Progenitor cell of endocrine pancreas (in vitro differentiated cells): ENCODE results near the gene DPH6. TPM values are rescaled to one million over a fixed set of nuclear protein-coding genes. Genes with fewer than 3 reads are reported as not detected.

Source experiments
- DNase-seq: peaks from one replicate; pipeline ENCODE4 v3.0.0; 2021; ENCODE audit warnings: low spot score; ENCODE audit not compliant: unreplicated experiment
- H3K27ac Mint-ChIP-seq: 2 replicates; pipeline ENCODE4 v1.8.0; 2021; ENCODE audit warnings: mild to moderate bottlenecking, moderate library complexity, mixed read lengths
- H3K27me3 Mint-ChIP-seq: 2 replicates; pipeline ENCODE4 v1.8.0; 2021; ENCODE audit warnings: mixed read lengths
- H3K36me3 Mint-ChIP-seq: 2 replicates; pipeline ENCODE4 v1.8.0; 2022; ENCODE audit warnings: mixed read lengths; ENCODE audit not compliant: insufficient read depth
- H3K4me1 Mint-ChIP-seq: 2 replicates; pipeline ENCODE4 v1.8.0; 2021; ENCODE audit warnings: low read depth, mixed read lengths
- H3K4me3 Mint-ChIP-seq: 2 replicates; pipeline ENCODE4 v1.8.0; 2021; ENCODE audit warnings: low read depth, mild to moderate bottlenecking, moderate library complexity, mixed read lengths
- H3K9me3 Mint-ChIP-seq: 2 replicates; pipeline ENCODE4 v1.8.0; 2021; ENCODE audit warnings: low read depth, mixed read lengths
- total RNA-seq: library from RNA; stranded (reverse); gene quantifications from 2 replicates; pipeline ENCODE4 v1.2.1, GENCODE V29; 2021
- TF ChIP-seq, protein P1 (sequence below): fragments of 200-600 bp; sonication (generic); IDR thresholded peaks from one replicate; pipeline ENCODE4 v1.5.0; 2021; ENCODE audit warnings: antibody characterized with exemption, mild to moderate bottlenecking; ENCODE audit not compliant: unreplicated experiment

The DPH6 gene
- total RNA-seq, 1 donor from 2014 or later = 11.4 TPM

DNA sequence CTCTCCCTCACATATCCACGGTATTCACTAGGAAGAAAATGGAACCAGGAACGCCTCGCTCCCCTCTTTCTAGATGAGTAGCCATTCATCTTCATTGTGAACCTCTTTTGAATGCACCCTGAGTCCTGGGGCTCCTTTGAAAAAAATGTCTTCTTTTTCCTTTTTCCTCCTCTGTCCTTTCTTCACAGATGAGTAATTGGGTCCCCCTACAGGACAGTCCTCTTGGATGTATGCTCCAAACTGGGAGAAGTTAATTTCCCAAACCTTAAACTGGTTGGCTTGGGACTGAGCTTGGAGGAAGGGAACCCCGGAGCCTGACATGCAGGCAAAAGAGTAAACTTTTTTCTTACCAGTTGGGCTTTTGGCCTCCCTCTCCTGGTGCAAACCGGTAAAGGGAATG lies 108.8 kb downstream of the DPH6 start:
- H3K27ac Mint-ChIP-seq = no peak overlapping the region
- no peaks in the 10 kb centered on the region for H3K4me1 Mint-ChIP-seq
- peaks cover 6% of the 10 kb centered on the region for H3K9me3 Mint-ChIP-seq
- no peak for DNase-seq
- H3K4me3 Mint-ChIP-seq = no peak overlapping the region
- H3K36me3 Mint-ChIP-seq = peaks cover 16% of the 10 kb centered on the region
- TF ChIP-seq, protein P1, sequence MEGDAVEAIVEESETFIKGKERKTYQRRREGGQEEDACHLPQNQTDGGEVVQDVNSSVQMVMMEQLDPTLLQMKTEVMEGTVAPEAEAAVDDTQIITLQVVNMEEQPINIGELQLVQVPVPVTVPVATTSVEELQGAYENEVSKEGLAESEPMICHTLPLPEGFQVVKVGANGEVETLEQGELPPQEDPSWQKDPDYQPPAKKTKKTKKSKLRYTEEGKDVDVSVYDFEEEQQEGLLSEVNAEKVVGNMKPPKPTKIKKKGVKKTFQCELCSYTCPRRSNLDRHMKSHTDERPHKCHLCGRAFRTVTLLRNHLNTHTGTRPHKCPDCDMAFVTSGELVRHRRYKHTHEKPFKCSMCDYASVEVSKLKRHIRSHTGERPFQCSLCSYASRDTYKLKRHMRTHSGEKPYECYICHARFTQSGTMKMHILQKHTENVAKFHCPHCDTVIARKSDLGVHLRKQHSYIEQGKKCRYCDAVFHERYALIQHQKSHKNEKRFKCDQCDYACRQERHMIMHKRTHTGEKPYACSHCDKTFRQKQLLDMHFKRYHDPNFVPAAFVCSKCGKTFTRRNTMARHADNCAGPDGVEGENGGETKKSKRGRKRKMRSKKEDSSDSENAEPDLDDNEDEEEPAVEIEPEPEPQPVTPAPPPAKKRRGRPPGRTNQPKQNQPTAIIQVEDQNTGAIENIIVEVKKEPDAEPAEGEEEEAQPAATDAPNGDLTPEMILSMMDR = no peak
- no peaks in the 10 kb centered on the region for H3K27me3 Mint-ChIP-seq

DNA sequence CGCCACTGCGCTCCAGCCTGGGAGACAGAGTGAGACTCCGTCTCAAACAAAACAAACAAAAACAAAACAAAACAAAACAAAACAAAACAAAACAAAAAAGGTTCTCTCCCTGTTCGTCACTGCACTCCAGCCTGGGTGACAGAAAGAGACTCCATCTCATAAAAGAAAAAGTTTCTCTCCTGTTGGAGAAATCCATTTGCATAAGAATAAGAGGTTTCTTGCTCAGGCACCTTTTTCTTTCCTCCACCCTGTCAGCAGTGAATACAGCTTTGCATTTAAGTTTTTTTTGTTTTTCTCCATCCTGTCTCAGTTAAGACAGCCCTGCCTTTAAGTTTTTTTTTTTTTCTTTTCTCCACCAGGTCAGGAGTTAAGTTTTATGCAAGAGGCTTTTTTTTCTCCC lies 109.5 kb downstream of the DPH6 start:
- TF ChIP-seq, protein P1 = no peak
- Mint-ChIP-seq H3K4me3 (no peak overlapping the region), H3K27me3 (no peaks in the 10 kb centered on the region), H3K4me1 (no peaks in the 10 kb centered on the region), H3K27ac (no peak overlapping the region), H3K36me3 (peaks cover 15% of the 10 kb centered on the region), H3K9me3 (peaks cover 6% of the 10 kb centered on the region)
- DNase-seq = no peak

DNA sequence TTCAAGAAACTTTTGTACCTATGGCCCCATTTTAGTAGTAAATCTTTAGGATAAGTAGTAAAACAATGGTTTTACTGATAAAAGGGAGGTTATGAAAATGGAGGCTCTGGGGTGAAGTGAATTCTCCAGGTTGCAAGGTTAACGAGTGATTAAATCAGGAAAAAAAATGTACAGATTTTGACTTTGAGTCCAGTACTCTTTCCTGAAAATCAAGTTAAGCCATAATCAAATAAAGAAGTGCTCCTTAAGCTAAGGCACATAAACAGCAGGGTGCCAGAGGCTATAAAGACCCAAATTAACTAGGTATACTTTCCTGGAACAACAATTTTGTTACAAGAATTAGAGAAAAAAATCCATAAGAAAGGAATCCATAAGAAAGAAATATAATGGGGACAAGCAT lies 114.7 kb downstream of the DPH6 start:
- Mint-ChIP-seq H3K4me1 (peaks cover 14% of the 10 kb centered on the region), H3K27me3 (no peaks in the 10 kb centered on the region), H3K36me3 (peaks cover 3% of the 10 kb centered on the region), H3K9me3 (peaks cover 3% of the 10 kb centered on the region), H3K27ac (no peak overlapping the region), H3K4me3 (no peak overlapping the region)
- TF ChIP-seq, protein P1 = no peak
- DNase-seq = no peak

DNA sequence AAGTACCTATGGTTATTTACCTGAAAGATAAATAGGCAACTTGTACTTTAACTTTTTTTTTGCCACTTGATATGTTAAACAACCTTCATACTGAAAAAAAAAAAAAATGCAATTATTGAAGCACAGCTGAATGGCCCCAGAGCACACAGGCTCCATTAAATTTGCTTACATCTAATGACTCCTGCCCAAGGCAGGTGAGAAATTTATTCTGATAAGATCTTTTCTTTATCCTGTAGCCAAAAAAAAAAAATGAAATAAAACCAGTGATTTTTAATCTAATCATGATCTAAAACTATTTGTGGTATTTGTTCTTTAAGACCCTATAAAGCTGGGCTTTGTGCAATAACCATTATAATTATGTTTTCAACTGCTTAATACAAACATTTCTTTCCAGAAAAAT lies 115.7 kb downstream of the DPH6 start:
- no peaks in the 10 kb centered on the region for H3K9me3 Mint-ChIP-seq
- DNase-seq = no peak
- no peaks in the 10 kb centered on the region for H3K36me3 Mint-ChIP-seq
- no peak overlapping the region for H3K4me3 Mint-ChIP-seq
- H3K27ac Mint-ChIP-seq = no peak overlapping the region
- peaks cover 14% of the 10 kb centered on the region for H3K4me1 Mint-ChIP-seq
- H3K27me3 Mint-ChIP-seq = no peaks in the 10 kb centered on the region
- TF ChIP-seq, protein P1 = no peak

DNA sequence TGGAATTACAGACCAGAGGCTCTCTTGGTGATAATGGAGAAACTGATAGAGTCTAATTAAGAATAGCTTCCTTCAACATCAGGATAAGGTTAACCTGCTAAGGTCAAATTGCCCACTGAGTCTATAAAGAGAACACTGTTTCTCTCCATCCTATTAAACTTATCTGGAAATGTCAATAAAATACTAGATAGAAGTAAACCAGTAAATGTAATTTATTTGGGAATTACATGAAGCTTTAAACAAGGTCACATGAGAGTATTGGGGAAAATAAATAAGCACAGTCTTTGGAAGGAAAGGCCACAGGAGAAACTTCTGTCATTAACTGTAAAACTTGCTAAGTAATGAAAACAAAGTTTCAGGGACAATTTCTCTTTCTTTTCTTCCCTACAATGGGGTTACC lies 118.5 kb downstream of the DPH6 start:
- H3K27me3 Mint-ChIP-seq = no peaks in the 10 kb centered on the region
- TF ChIP-seq, protein P1 = no peak
- no peak for DNase-seq
- H3K9me3 Mint-ChIP-seq = peaks cover 15% of the 10 kb centered on the region
- H3K36me3 Mint-ChIP-seq = peaks cover 8% of the 10 kb centered on the region
- H3K4me3 Mint-ChIP-seq = no peak overlapping the region
- no peak overlapping the region for H3K27ac Mint-ChIP-seq
- peaks cover 14% of the 10 kb centered on the region for H3K4me1 Mint-ChIP-seq

DNA sequence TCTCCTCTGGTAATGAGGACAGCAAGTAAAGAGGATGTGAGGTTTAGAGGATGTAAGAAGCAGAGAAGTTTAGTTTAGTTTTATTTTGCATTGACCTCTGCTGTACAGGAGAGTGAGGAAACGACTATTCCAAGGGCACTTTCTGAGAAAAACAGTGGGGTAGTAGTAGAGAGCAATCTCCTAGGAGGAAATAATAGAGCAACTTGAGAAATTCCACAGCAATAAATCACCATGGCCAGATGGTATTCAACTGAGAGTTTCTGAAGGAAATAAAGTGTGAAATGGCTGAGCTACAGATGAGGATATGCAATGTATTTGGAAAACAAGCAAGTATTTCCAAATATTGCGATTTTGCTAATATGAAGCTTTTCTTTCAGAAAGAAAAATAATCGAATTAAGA lies 118.9 kb downstream of the DPH6 start:
- DNase-seq = no peak
- H3K4me1 Mint-ChIP-seq = peaks cover 14% of the 10 kb centered on the region
- peaks cover 16% of the 10 kb centered on the region for H3K9me3 Mint-ChIP-seq
- no peak overlapping the region for H3K4me3 Mint-ChIP-seq
- peak overlapping the region; percentile 11 for H3K27ac Mint-ChIP-seq
- TF ChIP-seq, protein P1 = no peak
- H3K27me3 Mint-ChIP-seq = no peaks in the 10 kb centered on the region
- peaks cover 9% of the 10 kb centered on the region for H3K36me3 Mint-ChIP-seq
